NCI-H446 treated with DMSO at 0.1 percent for 48 hours (cell line): ENCODE results near the gene RPA1.
"Not testable (repeated sequence)": the region's sequence is repeated elsewhere in the genome, so short reads cannot be mapped to it uniquely, and the experiment has no call there.

Source experiments
- DNase-seq: peaks from one replicate; lab custom pipeline; 2025; lab: John Stamatoyannopoulos, UW

The RPA1 gene

GRCh38 chr17:1880851-1881630, 51.2 kb downstream of the RPA1 start:
- no peak for DNase-seq

- DNase-seq = no peak
These were observed 53.0 kb downstream of the RPA1 start for GRCh38 chr17:1882836-1883235.

GRCh38 chr17:1883536-1883935, 53.7 kb downstream of the RPA1 start:
- no peak for DNase-seq

- no peak for DNase-seq
These were observed 58.9 kb downstream of the RPA1 start for GRCh38 chr17:1888741-1889140.

- no peak for DNase-seq
These were observed 61.1 kb downstream of the RPA1 start for GRCh38 chr17:1890758-1891450.

- no peak for DNase-seq
These were observed 65.0 kb downstream of the RPA1 start for GRCh38 chr17:1894753-1895339.

- not testable (repeated sequence) for DNase-seq
These were observed 65.7 kb downstream of the RPA1 start for GRCh38 chr17:1895479-1895878.

GRCh38 chr17:1896243-1897104, 66.7 kb downstream of the RPA1 start:
- DNase-seq = no peak

- DNase-seq = no peak
These were observed 67.4 kb downstream of the RPA1 start for GRCh38 chr17:1897105-1897656.

GRCh38 chr17:1898332-1898731, 68.5 kb downstream of the RPA1 start:
- no peak for DNase-seq

- no peak for DNase-seq
These were observed 69.1 kb downstream of the RPA1 start for GRCh38 chr17:1898872-1899271.

- DNase-seq = no peak
These were observed 69.7 kb downstream of the RPA1 start for GRCh38 chr17:1899403-1900000.

GRCh38 chr17:1904273-1905182, 74.7 kb downstream of the RPA1 start:
- no peak for DNase-seq

- DNase-seq = no peak
These were observed 75.5 kb downstream of the RPA1 start for GRCh38 chr17:1905190-1905913.

GRCh38 chr17:1906662-1907101, 76.9 kb downstream of the RPA1 start:
- no peak for DNase-seq

GRCh38 chr17:1907216-1907631, 77.4 kb downstream of the RPA1 start:
- DNase-seq = no peak

GRCh38 chr17:1907909-1908698, 78.3 kb downstream of the RPA1 start:
- no peak for DNase-seq

- no peak for DNase-seq
These were observed 79.0 kb downstream of the RPA1 start for GRCh38 chr17:1908699-1909309.
